Suprapubic skin (tissue), 3 donors: ENCODE data around the gene PLEKHF1.

Experiments
- POLR2AphosphoS5 ChIP-seq, 3 donors: sonication (generic); formaldehyde crosslinking; IDR thresholded peaks; one replicate each; pipeline ENCODE4 v1.6.1; 2017; ENCODE audit warnings: antibody characterized with exemption in 3 of 3
- TF ChIP-seq, protein P1 (sequence below), 2 donors: fragments of 200-600 bp in 1 of 2; fragments of 450-650 bp in 1 of 2; sonication (generic) in 1 of 2; IDR thresholded peaks; one replicate each; pipeline ENCODE4 v1.5.1; 2016 to 2019; ENCODE audit warnings: antibody characterized with exemption in 2 of 2, mild to moderate bottlenecking in 1 of 2, moderate library complexity in 1 of 2

GRCh38 chr19:29700498-29700897 lies 35.2 kb downstream of the PLEKHF1 start:
- TF ChIP-seq, protein P1, sequence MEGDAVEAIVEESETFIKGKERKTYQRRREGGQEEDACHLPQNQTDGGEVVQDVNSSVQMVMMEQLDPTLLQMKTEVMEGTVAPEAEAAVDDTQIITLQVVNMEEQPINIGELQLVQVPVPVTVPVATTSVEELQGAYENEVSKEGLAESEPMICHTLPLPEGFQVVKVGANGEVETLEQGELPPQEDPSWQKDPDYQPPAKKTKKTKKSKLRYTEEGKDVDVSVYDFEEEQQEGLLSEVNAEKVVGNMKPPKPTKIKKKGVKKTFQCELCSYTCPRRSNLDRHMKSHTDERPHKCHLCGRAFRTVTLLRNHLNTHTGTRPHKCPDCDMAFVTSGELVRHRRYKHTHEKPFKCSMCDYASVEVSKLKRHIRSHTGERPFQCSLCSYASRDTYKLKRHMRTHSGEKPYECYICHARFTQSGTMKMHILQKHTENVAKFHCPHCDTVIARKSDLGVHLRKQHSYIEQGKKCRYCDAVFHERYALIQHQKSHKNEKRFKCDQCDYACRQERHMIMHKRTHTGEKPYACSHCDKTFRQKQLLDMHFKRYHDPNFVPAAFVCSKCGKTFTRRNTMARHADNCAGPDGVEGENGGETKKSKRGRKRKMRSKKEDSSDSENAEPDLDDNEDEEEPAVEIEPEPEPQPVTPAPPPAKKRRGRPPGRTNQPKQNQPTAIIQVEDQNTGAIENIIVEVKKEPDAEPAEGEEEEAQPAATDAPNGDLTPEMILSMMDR (IDR thresholded peaks at IDR 0.05) = no peak
- TF ChIP-seq POLR2AphosphoS5 (IDR thresholded peaks at IDR 0.05) = no peak
